GM18507 (cell line): Measurements from ENCODE around the gene EPAS1.

Experiments used
- DNase-seq: peaks from one replicate; pipeline ENCODE4 v3.0.0; 2011; ENCODE audit warnings: low read depth; ENCODE audit not compliant: insufficient read length; ENCODE audit errors: extremely low spot score
- FAIRE-seq: peaks from 2 replicates; lab custom pipeline; 2011; peaks lifted over from hg19 to GRCh38; lab: Jason Lieb, UNC

The EPAS1 gene

DNA sequence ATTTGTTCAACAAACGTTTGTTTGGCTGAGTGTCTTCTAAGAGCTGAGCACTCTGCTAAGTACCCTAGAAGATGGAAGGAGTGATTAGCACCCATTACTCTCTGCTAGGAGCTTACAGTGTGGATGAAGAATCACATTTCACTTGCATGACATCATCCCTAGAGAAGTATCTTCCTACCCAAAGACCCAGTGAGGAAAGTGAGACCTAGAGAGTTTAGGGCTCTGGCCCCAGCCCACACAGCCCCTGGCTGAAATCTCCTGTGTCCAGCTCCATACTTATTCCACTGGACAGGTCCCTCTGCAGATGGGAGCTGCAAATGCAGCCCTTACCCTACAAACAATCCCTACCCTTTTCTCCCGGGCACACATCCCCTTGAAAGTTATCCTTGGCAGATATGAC is 26.8 kb upstream of the EPAS1 start:
- FAIRE-seq, result no peak
- DNase-seq, result no peak

DNA sequence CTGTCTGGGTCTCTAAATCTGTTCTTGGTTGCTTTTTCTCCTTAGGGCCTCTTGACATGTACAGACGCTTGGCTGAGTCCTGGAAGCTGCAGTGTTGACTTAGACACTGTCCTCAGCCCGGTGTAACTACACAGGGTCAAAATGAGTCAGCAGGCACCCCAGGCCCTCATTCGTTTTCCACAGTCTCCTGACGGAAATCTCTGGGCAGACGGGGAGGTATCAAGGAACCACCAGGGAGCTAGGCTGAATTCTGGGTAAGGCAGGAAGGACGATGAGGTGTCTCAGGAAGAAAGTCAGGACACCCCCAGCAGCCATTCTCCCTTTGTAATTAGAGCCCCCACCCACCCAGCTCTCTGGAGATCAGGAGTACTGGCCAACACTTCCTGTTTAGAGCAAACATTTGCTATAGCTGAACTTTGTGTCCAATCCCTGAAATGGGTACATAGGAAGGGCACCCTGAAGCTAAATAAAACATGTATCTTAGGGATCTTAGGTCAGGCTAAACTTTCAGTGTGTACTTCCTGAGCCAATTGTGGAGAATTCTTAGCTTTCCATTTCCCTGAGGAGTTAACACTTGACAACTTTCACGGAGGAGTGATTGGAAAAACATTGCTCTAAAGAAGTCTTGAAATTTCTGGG is 23.9 kb upstream of the EPAS1 start:
- DNase-seq (no peak), FAIRE-seq (no peak)

DNA sequence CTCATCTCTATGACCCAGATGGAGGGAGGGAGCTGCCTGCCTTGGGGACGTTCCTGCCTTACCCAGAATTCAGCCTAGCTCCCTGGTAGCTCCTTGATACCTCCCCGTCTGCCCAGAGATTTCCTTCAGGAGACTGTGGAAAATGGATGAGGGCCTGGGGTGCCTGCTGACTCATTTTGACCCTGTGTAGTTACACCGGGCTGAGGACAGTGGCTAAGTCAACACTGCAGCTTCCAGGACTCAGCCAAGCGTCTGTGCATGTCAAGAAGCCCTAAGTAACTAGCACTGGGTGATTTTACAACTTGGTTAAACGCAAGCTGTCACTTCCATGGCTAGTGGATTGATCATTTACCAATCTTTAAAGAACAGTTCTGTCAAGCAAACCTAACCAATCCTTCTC is 23.3 kb upstream of the EPAS1 start:
- FAIRE-seq, result no peak
- DNase-seq, result no peak

DNA sequence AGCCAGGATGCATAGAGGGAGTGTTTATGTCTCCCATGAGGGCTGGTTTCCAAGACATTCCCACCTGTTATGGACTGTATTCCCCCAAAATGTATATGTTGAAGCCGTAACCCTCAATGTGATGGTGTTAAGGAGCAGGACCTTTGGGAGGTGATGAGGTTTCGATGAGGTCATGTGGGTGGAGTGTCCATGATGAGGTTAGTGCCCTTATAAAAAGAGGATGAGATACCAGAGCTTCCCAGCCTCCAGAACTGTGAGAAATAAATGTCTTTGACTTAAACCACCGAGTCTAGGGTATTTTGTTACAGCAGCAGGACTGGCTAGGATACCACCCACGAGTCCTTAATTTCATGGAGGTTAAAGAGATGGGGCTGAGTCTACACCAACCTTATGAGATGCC is 22.6 kb upstream of the EPAS1 start:
- no peak for FAIRE-seq
- DNase-seq, result no peak

DNA sequence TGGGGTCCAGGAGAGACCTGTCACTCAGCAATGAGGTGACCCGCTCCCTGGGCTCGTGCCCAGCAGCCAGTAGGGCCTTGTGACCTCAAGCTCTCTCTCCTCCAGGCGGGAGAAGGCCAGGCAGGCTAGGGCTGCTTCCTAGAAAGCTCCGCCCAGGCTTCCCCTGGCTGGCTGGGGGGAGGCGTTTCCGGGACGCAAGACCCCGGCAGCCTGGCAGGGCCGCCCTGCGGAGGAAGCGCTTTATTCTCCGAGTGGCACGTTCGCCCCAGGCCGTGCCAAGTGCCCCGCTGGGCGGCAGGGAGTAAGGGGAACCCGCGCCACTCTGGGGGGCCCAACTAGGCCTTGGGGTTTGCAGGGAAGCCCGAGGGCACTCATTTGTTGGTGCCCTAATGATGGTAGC is 21.2 kb upstream of the EPAS1 start:
- DNase-seq (no peak), FAIRE-seq (no peak)

DNA sequence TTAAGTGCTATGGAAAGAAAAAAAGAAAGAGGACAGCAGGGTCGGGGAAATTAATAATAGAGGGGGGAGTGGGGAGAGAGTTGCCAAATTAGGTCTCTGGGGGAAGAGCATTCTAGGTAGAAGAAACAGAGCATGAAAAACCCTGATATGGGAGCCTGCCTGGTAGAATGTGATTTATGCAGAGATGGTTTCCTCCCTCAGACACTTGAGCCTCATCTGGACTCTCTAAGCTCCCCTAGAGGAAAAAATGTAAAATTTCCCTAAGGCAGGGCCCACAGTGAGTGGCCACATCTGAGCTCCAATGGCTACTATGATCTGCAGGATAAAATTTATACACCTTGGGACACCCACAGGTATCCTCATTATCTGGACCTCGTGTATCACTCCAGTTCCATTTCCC is 20.6 kb upstream of the EPAS1 start:
- DNase-seq, result no peak
- no peak for FAIRE-seq

DNA sequence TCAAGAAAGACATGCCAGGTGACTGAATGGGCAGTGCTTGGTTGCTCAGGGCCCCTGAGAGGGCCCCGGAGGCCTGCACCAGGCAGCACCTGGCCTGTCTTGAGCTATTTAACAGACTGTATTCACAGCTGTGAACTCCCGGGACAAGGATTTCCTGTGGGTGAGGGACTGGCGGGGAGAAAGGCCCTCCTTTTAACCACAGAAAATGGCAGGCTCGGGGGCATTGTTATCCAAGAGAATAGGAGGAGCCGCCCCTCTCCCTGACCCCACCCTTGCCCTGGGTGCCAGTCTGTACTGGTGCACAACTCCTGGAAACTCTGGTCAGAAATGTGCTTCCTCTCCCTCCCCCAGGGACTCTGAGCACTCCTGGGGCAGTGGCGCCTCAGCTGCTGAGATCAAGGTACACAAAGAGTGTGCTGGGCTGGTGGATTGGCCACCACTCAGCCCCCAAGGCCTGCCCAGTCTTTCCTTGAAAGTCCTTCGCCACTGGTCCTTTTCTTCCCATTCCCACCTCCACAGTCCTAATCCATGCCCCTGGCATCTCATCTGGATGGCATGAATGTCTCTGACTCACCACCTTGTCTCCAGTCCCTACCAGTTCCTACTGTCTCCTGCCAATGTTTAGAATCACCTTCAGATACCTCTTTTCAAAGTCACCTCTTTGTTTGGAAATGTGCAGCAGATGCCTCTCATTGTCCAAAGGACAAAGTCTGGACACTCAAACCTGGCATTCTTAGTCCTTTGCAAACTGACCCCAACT is 19.6 kb upstream of the EPAS1 start:
- DNase-seq (no peak), FAIRE-seq (no peak)

DNA sequence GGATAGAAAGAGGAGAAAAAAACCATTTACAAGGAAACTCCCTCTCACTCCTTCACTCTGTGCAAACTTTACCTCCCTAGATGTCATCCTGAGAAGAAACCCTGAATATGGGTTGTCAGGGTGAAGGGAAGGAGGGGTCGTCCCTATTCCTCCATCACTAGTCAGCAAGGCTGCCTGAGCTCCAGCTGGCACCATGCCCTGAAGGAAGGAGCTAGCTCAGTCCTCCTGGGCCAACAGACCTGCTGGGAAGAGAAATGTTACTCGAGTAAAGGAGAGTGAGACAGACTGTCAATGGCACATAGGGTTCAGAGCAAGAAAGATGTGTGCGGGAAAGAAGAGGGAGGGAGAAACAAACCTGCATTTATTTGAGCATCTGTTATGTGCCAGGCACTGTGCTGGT is 18.3 kb upstream of the EPAS1 start:
- FAIRE-seq (no peak), DNase-seq (no peak)

DNA sequence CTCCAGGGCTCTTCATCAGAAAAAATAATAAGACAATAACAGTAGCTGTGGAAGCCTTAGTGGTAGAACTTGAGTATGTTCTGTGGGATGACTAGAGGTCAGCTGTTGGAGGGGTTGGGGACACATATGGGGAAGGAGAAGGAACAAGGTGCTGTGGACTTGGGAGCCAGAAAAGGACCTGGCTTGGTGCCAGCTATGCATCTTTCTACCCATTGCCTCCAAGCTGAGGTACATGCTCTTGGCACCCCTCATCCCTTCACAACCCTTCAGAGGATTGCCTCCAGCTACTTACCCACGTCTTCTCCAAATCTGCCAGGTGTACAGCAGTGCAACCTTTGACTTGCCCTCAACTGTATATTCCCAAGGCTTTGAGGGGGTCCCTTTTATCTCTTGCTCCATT is 15.3 kb upstream of the EPAS1 start:
- no peak for FAIRE-seq
- no peak for DNase-seq

DNA sequence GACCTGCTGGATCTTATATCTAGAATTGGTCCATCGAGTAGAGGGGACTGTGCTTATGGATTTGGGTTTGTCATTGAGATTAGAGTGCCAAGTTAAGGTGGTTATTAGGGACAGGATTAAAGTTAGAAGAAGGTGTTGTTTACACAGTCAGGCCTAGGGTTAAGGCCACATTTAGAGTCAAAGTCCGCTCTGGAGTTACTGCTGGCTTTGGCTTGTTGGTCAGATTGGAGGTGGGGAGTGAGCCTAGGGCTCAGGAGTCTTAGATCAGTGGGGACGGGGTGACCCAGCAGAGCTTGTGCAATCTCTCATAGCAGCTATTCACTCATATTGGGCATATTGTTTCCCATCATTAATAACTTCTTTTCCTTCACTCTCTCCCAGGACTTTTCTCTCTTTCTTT is 13.5 kb upstream of the EPAS1 start:
- DNase-seq (no peak), FAIRE-seq (no peak)

DNA sequence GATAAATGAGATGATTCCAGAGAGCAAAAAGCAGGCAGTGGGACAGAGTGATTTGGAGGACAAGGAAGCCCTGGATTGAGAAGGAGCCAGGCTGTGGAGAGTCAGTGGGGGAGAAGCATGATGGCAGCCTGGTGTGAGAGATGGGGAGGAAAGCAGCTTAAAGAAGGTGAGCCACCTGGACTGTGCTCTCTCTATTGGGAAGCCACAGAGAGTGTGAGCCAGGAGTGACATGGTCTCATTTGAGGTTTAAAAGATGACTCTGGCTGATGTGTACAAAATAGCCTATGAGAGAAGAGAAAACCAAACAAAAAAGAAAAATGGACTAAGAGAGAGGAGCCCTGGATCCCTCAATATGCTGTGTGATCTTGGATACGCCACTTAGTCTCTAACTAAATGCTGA is 12.9 kb upstream of the EPAS1 start:
- FAIRE-seq (peak; percentile 15), DNase-seq (no peak)

DNA sequence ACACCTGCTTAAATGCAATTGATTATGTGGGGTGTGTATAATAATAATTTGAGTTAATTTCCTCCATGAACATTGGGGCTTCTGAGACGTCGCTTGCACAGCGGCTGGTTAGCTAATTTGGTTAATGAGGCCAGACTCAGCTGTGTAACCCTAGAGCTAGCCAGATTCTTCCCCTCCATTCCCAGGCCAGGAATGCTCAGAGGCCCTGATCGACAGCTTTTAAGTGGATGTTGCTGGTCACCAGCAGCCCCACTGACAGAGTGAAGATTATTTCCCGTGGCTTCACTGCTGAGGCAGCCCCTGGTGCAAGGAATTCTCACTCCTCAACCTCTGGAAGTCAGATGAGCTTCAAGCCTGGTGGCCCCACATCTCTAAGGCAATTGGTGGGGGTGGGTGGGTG is 12.4 kb upstream of the EPAS1 start:
- no peak for FAIRE-seq
- no peak for DNase-seq

DNA sequence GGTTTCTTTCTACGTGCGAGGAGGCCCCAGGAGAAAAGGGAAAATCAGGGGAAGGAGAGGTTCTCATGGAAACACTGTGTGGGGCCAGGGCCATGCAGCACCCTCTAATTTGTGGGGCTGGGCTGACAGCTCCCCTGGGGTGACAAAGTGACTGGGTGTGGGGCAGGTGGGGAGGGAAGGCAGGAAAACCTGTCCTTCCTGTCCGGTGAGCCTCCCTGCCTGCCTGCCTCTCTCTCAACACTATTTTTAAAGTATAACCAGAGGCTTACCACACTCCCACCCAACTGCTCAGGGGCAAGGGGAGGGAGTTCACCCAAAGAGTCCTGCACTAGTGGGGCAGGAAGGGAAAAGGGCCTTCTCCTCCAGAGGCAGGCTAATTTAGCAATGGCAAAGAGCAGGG is 10.5 kb upstream of the EPAS1 start:
- no peak for DNase-seq
- FAIRE-seq, result no peak

DNA sequence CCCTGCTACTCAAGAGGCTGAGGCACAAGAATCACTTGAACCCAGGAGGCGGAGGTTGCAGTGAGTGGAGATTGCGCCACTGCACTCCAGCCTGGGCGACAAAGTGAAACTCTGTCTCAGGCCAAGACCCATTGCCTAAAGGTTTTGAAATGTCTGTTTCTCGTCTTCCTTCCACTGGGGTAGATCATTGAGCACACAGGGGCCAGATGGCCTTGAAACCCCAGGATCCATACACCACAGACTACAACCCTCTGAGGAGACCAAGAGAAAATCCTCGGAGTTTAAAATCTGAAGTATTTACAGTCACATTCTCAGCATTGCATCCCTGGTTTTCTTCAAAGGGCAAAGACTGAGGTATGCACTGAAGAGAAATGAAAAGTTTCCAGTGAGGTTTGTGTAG is 7.1 kb upstream of the EPAS1 start:
- no peak for FAIRE-seq
- no peak for DNase-seq

DNA sequence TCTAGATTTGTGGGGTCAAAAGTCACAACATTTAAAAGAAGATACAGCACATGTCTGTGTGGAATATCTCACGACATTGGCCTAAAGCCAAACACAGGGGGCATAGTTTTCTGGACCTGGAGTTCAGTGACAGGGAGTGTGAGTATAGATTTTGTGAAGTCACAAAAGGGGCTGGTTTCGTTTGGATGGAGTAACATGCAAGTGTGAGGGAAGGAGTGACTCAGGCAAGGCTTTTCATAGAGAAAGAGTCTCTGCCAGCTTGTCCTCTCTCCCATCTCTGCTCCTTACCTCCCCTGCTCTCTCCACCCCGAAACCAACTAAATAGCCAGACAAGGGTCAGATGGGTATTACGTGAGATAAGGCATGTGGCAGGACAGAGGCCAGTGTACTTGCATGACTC is 3.7 kb upstream of the EPAS1 start:
- DNase-seq, result no peak
- no peak for FAIRE-seq

DNA sequence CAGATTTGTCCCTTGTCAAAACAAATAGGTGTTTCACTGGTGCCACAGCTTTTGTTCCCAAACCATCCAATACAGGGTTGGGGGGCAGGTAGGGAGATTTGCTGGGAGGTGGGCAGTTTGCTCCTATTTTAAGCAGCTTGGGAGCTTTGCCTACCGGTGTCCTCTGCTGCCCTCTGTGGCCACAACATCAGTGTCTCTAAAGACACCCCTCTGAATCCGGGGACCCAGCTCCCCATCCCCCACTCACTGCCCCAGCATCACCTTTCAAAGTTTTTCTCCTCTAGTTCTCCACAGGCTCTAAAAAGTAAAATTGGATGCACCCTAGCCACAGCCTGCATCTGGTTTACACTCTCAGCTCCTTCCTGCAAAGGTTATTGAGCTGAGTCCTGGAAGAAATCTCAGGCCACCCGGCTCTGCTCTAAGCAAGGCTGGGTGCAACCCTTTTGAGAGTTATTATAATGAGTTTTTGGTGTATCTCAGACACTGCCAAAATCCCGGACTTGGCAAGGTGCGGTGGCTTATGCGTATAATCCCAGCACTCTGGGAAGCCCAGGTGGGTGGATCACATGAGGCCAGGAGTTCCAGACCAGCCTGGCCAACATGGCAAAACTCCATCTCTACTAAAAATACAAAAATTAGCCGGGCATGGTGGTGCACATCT is 2.9 kb upstream of the EPAS1 start:
- FAIRE-seq, result no peak
- no peak for DNase-seq

DNA sequence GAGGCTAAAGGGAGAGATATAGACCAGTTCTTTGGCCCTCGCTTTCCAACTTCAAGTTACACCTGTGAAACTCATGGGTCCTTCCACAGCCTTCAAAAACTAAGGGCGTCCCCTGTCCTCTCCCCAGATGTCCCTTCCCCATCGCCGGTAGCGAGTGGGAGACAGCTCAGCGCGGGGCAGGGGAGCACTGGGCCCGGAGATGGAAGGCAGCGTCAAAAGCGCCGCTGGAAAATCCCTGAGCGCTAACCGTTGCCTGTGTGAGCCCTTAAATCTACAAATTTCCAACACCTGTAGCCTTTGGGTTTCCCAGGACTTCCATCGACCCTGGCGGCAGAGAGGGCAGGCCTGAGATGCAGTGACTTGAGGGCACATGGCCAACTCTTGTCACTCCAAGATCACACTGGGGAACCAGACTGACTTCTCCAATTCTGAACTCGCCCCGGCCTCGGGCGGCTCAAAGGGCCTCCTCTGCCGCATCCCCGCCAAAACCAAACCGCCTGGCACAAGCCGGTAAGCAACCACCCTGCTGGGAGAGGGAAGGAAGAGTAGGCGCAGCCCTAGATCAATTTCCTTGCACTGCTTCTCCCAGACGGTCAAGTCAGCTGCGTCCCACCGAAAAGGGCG is 879 bp upstream of the EPAS1 start:
- DNase-seq (no peak), FAIRE-seq (no peak)

DNA sequence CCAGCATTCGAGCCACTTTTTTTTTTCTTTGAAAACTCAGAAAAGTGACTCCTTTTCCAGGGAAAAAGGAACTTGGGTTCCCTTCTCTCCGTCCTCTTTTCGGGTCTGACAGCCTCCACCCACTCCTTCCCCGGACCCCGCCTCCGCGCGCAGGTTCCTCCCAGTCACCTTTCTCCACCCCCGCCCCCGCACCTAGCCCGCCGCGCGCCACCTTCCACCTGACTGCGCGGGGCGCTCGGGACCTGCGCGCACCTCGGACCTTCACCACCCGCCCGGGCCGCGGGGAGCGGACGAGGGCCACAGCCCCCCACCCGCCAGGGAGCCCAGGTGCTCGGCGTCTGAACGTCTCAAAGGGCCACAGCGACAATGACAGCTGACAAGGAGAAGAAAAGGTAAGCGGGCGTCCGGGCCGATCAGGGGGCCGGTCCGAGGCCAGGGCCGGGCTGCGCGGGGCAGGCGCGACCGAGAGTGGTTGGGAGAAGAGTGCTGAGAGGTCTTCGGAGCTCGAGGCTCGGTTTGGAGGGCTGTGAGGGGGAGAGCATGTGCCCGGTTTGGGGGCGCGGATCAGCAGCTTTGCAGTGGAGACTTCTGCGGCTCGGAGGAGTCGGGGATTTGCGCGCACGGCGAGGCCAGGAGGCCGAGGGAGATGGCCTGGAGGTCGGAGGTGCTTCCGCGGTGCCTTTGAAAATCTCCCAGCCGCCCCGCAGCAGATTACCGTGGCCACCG is 502 bp downstream of the EPAS1 start:
- no peak for FAIRE-seq
- peak; percentile 54 for DNase-seq

DNA sequence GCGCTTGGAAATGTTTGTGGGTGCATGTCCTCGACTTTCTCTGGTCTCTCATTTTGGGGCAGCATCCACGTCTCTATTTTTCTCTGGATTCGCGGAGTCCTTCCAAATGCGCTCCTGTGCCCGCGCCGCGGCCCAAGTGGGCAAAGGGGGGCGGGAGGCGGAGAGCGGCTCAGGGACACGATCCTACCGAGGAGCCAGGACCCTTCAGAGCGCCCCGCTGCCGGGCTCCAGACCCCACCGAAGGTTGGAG is 990 bp downstream of the EPAS1 start:
- DNase-seq, result no peak
- FAIRE-seq, result no peak
